Muscle of arm (tissue), 12 donors: ENCODE data around the gene VGLL4. TPM values are rescaled to one million over a fixed set of nuclear protein-coding genes. Genes with fewer than 3 reads are reported as not detected.

Experiments used
- DNase-seq: peaks from one replicate; pipeline ENCODE4 v3.0.0-alpha.2; 2013
- polyA plus RNA-seq, 12 donors: library from polyadenylated mRNA; unstranded; fragments of 120-200 nt; gene quantifications; one replicate each; pipeline ENCODE4 v1.2.1, GENCODE V29; 2013; ENCODE audit not compliant: insufficient read length in 12 of 12

Gene VGLL4
- polyA plus RNA-seq, 12 donors, result 41.3 to 78.9 (median 45.3) TPM; not detected in 1

- DNase-seq, result no peak
Observed at GRCh38 chr3:11632564-11632963, 11.2 kb downstream of the VGLL4 start.

GRCh38 chr3:11631820-11632219, 11.9 kb downstream of the VGLL4 start:
- DNase-seq, result no peak

GRCh38 chr3:11629716-11630115, 14.0 kb downstream of the VGLL4 start:
- DNase-seq, result no peak

GRCh38 chr3:11627612-11628011, 16.1 kb downstream of the VGLL4 start:
- DNase-seq, result no peak

- DNase-seq, result no peak
Observed at GRCh38 chr3:11626084-11626463, 17.6 kb downstream of the VGLL4 start.

- DNase-seq, result no peak
Observed at GRCh38 chr3:11625376-11626083, 18.2 kb downstream of the VGLL4 start.

- DNase-seq, result no peak
Observed at GRCh38 chr3:11624704-11625375, 18.9 kb downstream of the VGLL4 start.

- no peak for DNase-seq
Observed at GRCh38 chr3:11624161-11624560, 19.6 kb downstream of the VGLL4 start.

GRCh38 chr3:11622586-11623550, 20.8 kb downstream of the VGLL4 start:
- DNase-seq, result no peak

- no peak for DNase-seq
Observed at GRCh38 chr3:11621077-11621476, 22.6 kb downstream of the VGLL4 start.

- no peak for DNase-seq
Observed at GRCh38 chr3:11619946-11620652, 23.6 kb downstream of the VGLL4 start.

- no peak for DNase-seq
Observed at GRCh38 chr3:11619461-11619860, 24.3 kb downstream of the VGLL4 start.

- no peak for DNase-seq
Observed at GRCh38 chr3:11618904-11619303, 24.8 kb downstream of the VGLL4 start.

- no peak for DNase-seq
Observed at GRCh38 chr3:11616551-11616950, 27.2 kb downstream of the VGLL4 start.

- DNase-seq, result no peak
Observed at GRCh38 chr3:11613851-11614487, 29.7 kb downstream of the VGLL4 start.

- DNase-seq, result no peak
Observed at GRCh38 chr3:11613319-11613718, 30.4 kb downstream of the VGLL4 start.

GRCh38 chr3:11612515-11613188, 31.1 kb downstream of the VGLL4 start:
- DNase-seq, result no peak

- no peak for DNase-seq
Observed at GRCh38 chr3:11611341-11611799, 32.3 kb downstream of the VGLL4 start.

- no peak for DNase-seq
Observed at GRCh38 chr3:11610700-11611275, 32.9 kb downstream of the VGLL4 start.

- DNase-seq, result no peak
Observed at GRCh38 chr3:11610044-11610671, 33.6 kb downstream of the VGLL4 start.
